Uterus (tissue), 4 donors: Measurements from ENCODE around the gene AP3D1. TPM values are rescaled to one million over a fixed set of nuclear protein-coding genes. Genes with fewer than 3 reads are reported as not detected.

Experiments
- DNase-seq, 2 donors: peaks; one replicate each; pipeline ENCODE4 v3.0.0-alpha.2; 2019 to 2020
- H3K27ac ChIP-seq, 2 donors: fragments of 200-600 bp; sonication (generic); 1 replicate in 1 of 2; 2 replicates in 1 of 2; pipeline ENCODE4 v1.5.1; 2016 to 2018
- H3K27me3 ChIP-seq, 2 donors: fragments of 200-600 bp; sonication (generic); one replicate each; pipeline ENCODE4 v1.5.1; 2018 to 2019; ENCODE audit warnings: control low read depth in 1 of 2
- H3K36me3 ChIP-seq, 2 donors: fragments of 200-600 bp; sonication (generic); one replicate each; pipeline ENCODE4 v1.5.1; 2019; ENCODE audit warnings: control low read depth in 1 of 2
- H3K4me1 ChIP-seq, 2 donors: fragments of 200-600 bp; sonication (generic); one replicate each; pipeline ENCODE4 v1.5.1; 2018 to 2019; ENCODE audit warnings: control low read depth in 1 of 2
- H3K4me3 ChIP-seq, 2 donors: fragments of 200-600 bp; sonication (generic); 1 replicate in 1 of 2; 2 replicates in 1 of 2; pipeline ENCODE4 v1.5.1; 2018 to 2019; ENCODE audit warnings: mild to moderate bottlenecking in 1 of 2
- H3K9me3 ChIP-seq, 2 donors: fragments of 200-600 bp; sonication (generic); one replicate each; pipeline ENCODE4 v1.5.1; 2019; ENCODE audit warnings: control low read depth in 1 of 2
- CTCF ChIP-seq, 4 experiments: fragments of 200-600 bp in 2 of 4; fragments of 450-650 bp in 2 of 4; sonication (generic) in 2 of 4; IDR thresholded peaks; one replicate each; pipeline ENCODE4 v1.5.1; 2016 to 2019; ENCODE audit warnings: antibody characterized with exemption in 4 of 4, mild to moderate bottlenecking in 2 of 4, moderate library complexity in 1 of 4
- POLR2A ChIP-seq, 2 donors: fragments of 450-650 bp; IDR thresholded peaks; one replicate each; pipeline ENCODE4 v1.6.1; 2016; ENCODE audit warnings: antibody characterized with exemption in 2 of 2, mild to moderate bottlenecking in 1 of 2, moderate library complexity in 1 of 2
- intact Hi-C: fragments of 100-400 bp; cut with DNase I; formaldehyde crosslinking; loops from one replicate; pipeline ENCODE4 v1.15.1; 2023; ENCODE audit warnings: low total_unique reads
- total RNA-seq, 4 donors: library from RNA; depleted of rRNA in 3 of 4; stranded (reverse); fragments of >200 nt in 3 of 4; gene quantifications; one replicate each; pipeline versions ENCODE4 v1.1.0 to v1.2.4, GENCODE V29; 2014 to 2023
- donor health status: DM: yes; HTN: yes; CAD: no.

AP3D1 gene
- total RNA-seq, 4 donors from 2014 or later = 33.8 to 97.5 (median 49.8) TPM

GRCh38 chr19:2055931-2056836 is 95.2 kb downstream of the AP3D1 start:
- Histone ChIP-seq H3K9me3 (no peaks in the 10 kb centered on the region), H3K27me3 (no peaks in the 10 kb centered on the region), H3K27ac (peak overlapping the region; percentile 98 to 100), H3K4me3 (peak overlapping the region; percentile 45 to 58), H3K4me1 (peaks cover 20 to 45% of the 10 kb centered on the region in 2 donors), H3K36me3 (no peaks in the 10 kb centered on the region)
- TF ChIP-seq POLR2A (IDR thresholded peaks at IDR 0.05) (peak; percentile 28 to 69), CTCF (IDR thresholded peaks at IDR 0.05) (peak in 1 of 4 experiments; percentile 22)
- peak; percentile 77 to 90 for DNase-seq
- intact Hi-C loops = no loop called here

GRCh38 chr19:2054763-2055162 is 96.6 kb downstream of the AP3D1 start:
- DNase-seq = no peak
- peaks cover 14 to 35% of the 10 kb centered on the region in 2 donors for H3K4me1 ChIP-seq
- intact Hi-C loops = no loop called here

GRCh38 chr19:2053601-2054389 is 97.6 kb downstream of the AP3D1 start:
- H3K27ac ChIP-seq = peak overlapping the region; percentile 98 to 100
- no peaks in the 10 kb centered on the region for H3K27me3 ChIP-seq
- no peak overlapping the region for H3K4me3 ChIP-seq
- peaks cover 8 to 40% of the 10 kb centered on the region in 2 donors for H3K4me1 ChIP-seq
- peak; percentile 89 for DNase-seq
- TF ChIP-seq POLR2A (IDR thresholded peaks at IDR 0.05) (peak; percentile 14), CTCF (IDR thresholded peaks at IDR 0.05) (no peak)
- no peaks in the 10 kb centered on the region for H3K36me3 ChIP-seq
- intact Hi-C loops = no loop called here
- H3K9me3 ChIP-seq = no peaks in the 10 kb centered on the region

More at GRCh38 chr19:2054763-2055162, 96.6 kb downstream of the AP3D1 start:
- Histone ChIP-seq H3K36me3 (no peaks in the 10 kb centered on the region), H3K9me3 (no peaks in the 10 kb centered on the region), H3K27me3 (no peaks in the 10 kb centered on the region), H3K27ac (peak overlapping the region; percentile 98 to 100), H3K4me3 (no peak overlapping the region)
- TF ChIP-seq CTCF (IDR thresholded peaks at IDR 0.05) (no peak), POLR2A (IDR thresholded peaks at IDR 0.05) (no peak)

- TF ChIP-seq CTCF (IDR thresholded peaks at IDR 0.05) (no peak), POLR2A (IDR thresholded peaks at IDR 0.05) (no peak)
- Histone ChIP-seq H3K36me3 (no peaks in the 10 kb centered on the region), H3K4me1 (peaks cover 8 to 54% of the 10 kb centered on the region in 2 donors), H3K27me3 (no peaks in the 10 kb centered on the region), H3K27ac (peak overlapping the region; percentile 87 to 100), H3K9me3 (no peaks in the 10 kb centered on the region), H3K4me3 (peak overlapping the region; percentile 31 to 36)
- peak; percentile 73 to 74 for DNase-seq
- intact Hi-C loops = no loop called here
Observed at GRCh38 chr19:2051773-2052704, 99.3 kb downstream of the AP3D1 start.
